H9 (cell line): ENCODE measurements around the gene SPTBN4. TPM values are rescaled to one million over a fixed set of nuclear protein-coding genes. Genes with fewer than 3 reads are reported as not detected.

Experiments used
- DNase-seq: peaks from one replicate; pipeline ENCODE4 v3.0.0-alpha.2; 2017
- H2AFZ ChIP-seq: one replicate; pipeline ENCODE4 v1.6.1; 2013; ENCODE audit warnings: mild to moderate bottlenecking, low read length, control low read depth, moderate library complexity
- H2AK5ac ChIP-seq: 2 replicates; pipeline ENCODE4 v1.6.1; 2013; ENCODE audit warnings: low read length, control low read depth, mixed read lengths; ENCODE audit not compliant: insufficient read length
- H2BK120ac ChIP-seq: one replicate; pipeline ENCODE4 v1.6.1; 2013; ENCODE audit warnings: low read depth, mild to moderate bottlenecking, low read length, control low read depth, inconsistent platforms; ENCODE audit not compliant: poor library complexity, severe bottlenecking
- H2BK12ac ChIP-seq: 2 replicates; pipeline ENCODE4 v1.6.1; 2013; ENCODE audit warnings: low read length, control low read depth, mixed read lengths, low read depth; ENCODE audit not compliant: insufficient read length
- H2BK15ac ChIP-seq: 2 replicates; pipeline ENCODE4 v1.6.1; 2013; ENCODE audit warnings: low read depth, low read length, control low read depth
- H2BK20ac ChIP-seq: one replicate; pipeline ENCODE4 v1.6.1; 2013; ENCODE audit warnings: low read depth, mild to moderate bottlenecking, low read length, control low read depth, inconsistent platforms; ENCODE audit not compliant: poor library complexity, severe bottlenecking
- H2BK5ac ChIP-seq: 2 replicates; pipeline ENCODE4 v1.6.1; 2013; ENCODE audit warnings: low read length, control low read depth, mixed read lengths; ENCODE audit not compliant: insufficient read length
- H3K14ac ChIP-seq: 2 replicates; pipeline ENCODE4 v1.6.1; 2013; ENCODE audit warnings: low read length, control low read depth; ENCODE audit not compliant: insufficient read depth
- H3K18ac ChIP-seq: 2 replicates; pipeline ENCODE4 v1.6.1; 2013; ENCODE audit warnings: low read depth, mild to moderate bottlenecking, mixed read lengths, low read length, control low read depth; ENCODE audit not compliant: insufficient read length
- H3K23ac ChIP-seq: 2 replicates; pipeline ENCODE4 v1.6.1; 2013; ENCODE audit warnings: low read length, control low read depth, mixed read lengths, low read depth; ENCODE audit not compliant: insufficient read length
- H3K23me2 ChIP-seq: 2 replicates; pipeline ENCODE4 v1.6.1; 2013; ENCODE audit warnings: low read depth, mild to moderate bottlenecking, mixed read lengths, low read length, control low read depth; ENCODE audit not compliant: insufficient read length, poor library complexity, severe bottlenecking
- H3K27ac ChIP-seq: 2 replicates; pipeline ENCODE4 v1.5.1; 2013; ENCODE audit warnings: low read length, control low read depth, mixed read lengths, low read depth; ENCODE audit not compliant: insufficient read length
- H3K27me3 ChIP-seq: 2 replicates; pipeline ENCODE4 v1.6.1; 2013; ENCODE audit warnings: low read length, control low read depth, inconsistent platforms; ENCODE audit not compliant: insufficient read depth
- H3K4ac ChIP-seq: 2 replicates; pipeline ENCODE4 v1.6.1; 2013; ENCODE audit warnings: low read depth, mild to moderate bottlenecking, control low read depth, inconsistent platforms, low read length, moderate library complexity
- H3K4me1 ChIP-seq: 2 replicates; pipeline ENCODE4 v1.6.1; 2013; ENCODE audit warnings: low read length, control low read depth, inconsistent platforms; ENCODE audit not compliant: insufficient read depth
- H3K4me2 ChIP-seq: 2 replicates; pipeline ENCODE4 v1.6.1; 2013; ENCODE audit warnings: low read length, control low read depth, mixed read lengths; ENCODE audit not compliant: insufficient read length, insufficient read depth
- H3K56ac ChIP-seq: 2 replicates; pipeline ENCODE4 v1.6.1; 2013; ENCODE audit warnings: low read depth, mild to moderate bottlenecking, mixed read lengths, low read length, control low read depth; ENCODE audit not compliant: insufficient read length
- H3K79me1 ChIP-seq: 2 replicates; pipeline ENCODE4 v1.6.1; 2013; ENCODE audit warnings: low read depth, mild to moderate bottlenecking, moderate library complexity, low read length, control low read depth, inconsistent platforms; ENCODE audit not compliant: insufficient read depth, poor library complexity, severe bottlenecking
- H3K79me2 ChIP-seq: 2 replicates; pipeline ENCODE4 v1.6.1; 2013; ENCODE audit warnings: low read length, control low read depth, inconsistent platforms; ENCODE audit not compliant: insufficient read depth
- H3K9ac ChIP-seq: 2 replicates; pipeline ENCODE4 v1.6.1; 2013; ENCODE audit warnings: low read length, control low read depth, mixed read lengths; ENCODE audit not compliant: insufficient read length; ENCODE audit errors: extremely low read depth
- H3K9me3 ChIP-seq: one replicate; pipeline ENCODE4 v1.6.1; 2013; ENCODE audit warnings: low read depth, low read length, inconsistent platforms; ENCODE audit not compliant: control insufficient read depth
- H3T11ph ChIP-seq: one replicate; pipeline ENCODE4 v1.6.1; 2013; ENCODE audit warnings: mild to moderate bottlenecking, low read length, control low read depth, inconsistent platforms
- H4K20me1 ChIP-seq: one replicate; pipeline ENCODE4 v1.6.1; 2013; ENCODE audit not compliant: control insufficient read depth, insufficient read length, insufficient read depth
- H4K5ac ChIP-seq: 2 replicates; pipeline ENCODE4 v1.6.1; 2013; ENCODE audit warnings: low read depth, mild to moderate bottlenecking, mixed read lengths, low read length, control low read depth; ENCODE audit not compliant: insufficient read length
- H4K8ac ChIP-seq: replicated peaks from 2 replicates; pipeline ENCODE4 v1.6.1; 2013; ENCODE audit warnings: low read length, control low read depth, mixed read lengths, low read depth; ENCODE audit not compliant: insufficient read length
- H4K91ac ChIP-seq: 2 replicates; pipeline ENCODE4 v1.6.1; 2013; ENCODE audit warnings: low read depth, mild to moderate bottlenecking, moderate library complexity, mixed read lengths, low read length, control low read depth; ENCODE audit not compliant: insufficient read length
- H3K27ac Mint-ChIP-seq, 3 experiments: 2 replicates in 2 of 3; 3 replicates in 1 of 3; pipeline ENCODE4 v1.8.0; 2020 to 2021; ENCODE audit warnings: mixed read lengths in 3 of 3, mild to moderate bottlenecking in 1 of 3, moderate library complexity in 1 of 3
- H3K27me3 Mint-ChIP-seq: 2 replicates; pipeline ENCODE4 v1.8.0; 2021; ENCODE audit warnings: low read depth, mild to moderate bottlenecking, moderate library complexity, mixed read lengths
- H3K36me3 Mint-ChIP-seq, 3 experiments: 2 replicates in 2 of 3; 3 replicates in 1 of 3; pipeline ENCODE4 v1.8.0; 2020 to 2021; ENCODE audit warnings: low read depth in 3 of 3, mixed read lengths in 3 of 3; ENCODE audit not compliant: insufficient read depth in 1 of 3
- H3K4me1 Mint-ChIP-seq, 2 experiments: 2 replicates each; pipeline ENCODE4 v1.8.0; 2020; ENCODE audit warnings: mixed read lengths in 2 of 2
- H3K4me3 Mint-ChIP-seq, 2 experiments: 2 replicates in 1 of 2; 3 replicates in 1 of 2; pipeline ENCODE4 v1.8.0; 2020 to 2021; ENCODE audit warnings: mild to moderate bottlenecking in 2 of 2, mixed read lengths in 2 of 2, moderate library complexity in 1 of 2
- H3K9me3 Mint-ChIP-seq, 2 experiments: 2 replicates in 1 of 2; 3 replicates in 1 of 2; pipeline ENCODE4 v1.8.0; 2020; ENCODE audit warnings: mild to moderate bottlenecking in 2 of 2, mixed read lengths in 2 of 2, moderate library complexity in 1 of 2
- CTCF ChIP-seq: fragments of 200-600 bp; sonication (generic); conservative IDR thresholded peaks from 3 replicates; pipeline ENCODE4 v1.8.0; 2021; ENCODE audit warnings: antibody characterized with exemption, mild to moderate bottlenecking
- WGBS: extraction: QIAGEN DNeasy Blood & Tissue Kit; methylation state at CpG from one replicate; pipeline ENCODE4 v1.1.7; 2013; ENCODE audit warnings: missing lambda C conversion rate, low lambda C conversion rate, mixed read lengths; ENCODE audit not compliant: insufficient read length; ENCODE audit errors: extremely low coverage; 5-methylcytosine and 5-hydroxymethylcytosine counted together
- total RNA-seq: library from RNA; stranded (reverse); gene quantifications from 2 replicates; pipeline ENCODE4 v1.2.1, GENCODE V29; 2021

The SPTBN4 gene
- total RNA-seq, 1 experiment from 2014 or later, result 2.9 TPM

DNA sequence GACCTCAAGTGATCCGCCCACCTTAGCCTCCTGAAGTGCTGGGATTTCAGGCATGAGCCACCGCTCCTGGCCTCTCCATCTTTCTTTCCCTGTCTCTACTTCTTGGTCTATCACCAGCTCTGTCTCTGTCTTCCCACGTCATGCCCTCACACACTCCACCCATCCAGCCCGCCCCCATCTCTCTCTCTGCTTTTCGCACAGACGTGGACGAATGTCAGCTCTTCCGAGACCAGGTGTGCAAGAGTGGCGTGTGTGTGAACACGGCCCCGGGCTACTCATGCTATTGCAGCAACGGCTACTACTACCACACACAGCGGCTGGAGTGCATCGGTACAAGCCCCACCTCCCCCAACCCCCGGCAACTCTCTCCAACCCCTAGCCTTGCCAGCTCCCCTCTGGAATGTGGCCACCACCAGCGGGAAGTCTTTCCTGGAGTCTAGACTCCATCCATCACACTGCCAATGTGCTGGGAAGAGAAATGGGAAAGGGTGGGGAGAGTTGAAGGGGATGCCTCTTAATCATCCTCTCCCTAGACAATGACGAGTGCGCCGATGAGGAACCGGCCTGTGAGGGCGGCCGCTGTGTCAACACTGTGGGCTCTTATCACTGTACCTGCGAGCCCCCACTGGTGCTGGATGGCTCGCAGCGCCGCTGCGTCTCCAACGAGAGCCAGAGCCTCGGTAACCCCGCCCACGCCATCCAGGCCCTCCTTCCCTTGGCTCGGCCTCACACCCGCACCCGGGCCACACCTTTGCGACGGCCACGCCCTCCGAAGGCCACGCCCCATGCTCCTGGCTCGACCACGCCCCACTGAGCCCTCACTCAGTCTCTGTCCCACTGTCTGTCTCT is 156.8 kb downstream of the SPTBN4 start:
- H3K27me3 ChIP-seq, result no peaks in the 10 kb centered on the region
- no peak overlapping the region for H2AFZ ChIP-seq
- Mint-ChIP-seq H3K9me3 (peaks cover 0 to 3% of the 10 kb centered on the region in 2 experiments; a peak in 3 of 5 replicates), H3K4me1 (peaks cover 16 to 23% of the 10 kb centered on the region in 2 experiments), H3K27ac (peak overlapping the region; percentile 38 to 98 (median 95); a peak in 5 of 7 replicates), H3K36me3 (peaks cover 38 to 79% (median 66%) of the 10 kb centered on the region in 3 experiments; a peak in 6 of 7 replicates), H3K4me3 (peak overlapping the region; percentile 61 to 70), H3K27me3 (no peaks in the 10 kb centered on the region)
- H3K56ac ChIP-seq, result no peak overlapping the region
- no peak overlapping the region for H2BK12ac ChIP-seq
- H3K23me2 ChIP-seq, result no peaks in the 10 kb centered on the region
- H3K27ac ChIP-seq, result no peak overlapping the region
- no peaks in the 10 kb centered on the region for H3K79me2 ChIP-seq
- H3T11ph ChIP-seq, result no peak overlapping the region
- peak; percentile 97 for DNase-seq
- no peaks in the 10 kb centered on the region for H3K4me1 ChIP-seq
- no peak overlapping the region for H4K91ac ChIP-seq
- no CpG with 5 or more reads among the region's 41 CpGs for WGBS
- no peak overlapping the region for H2AK5ac ChIP-seq
- no peak for TF ChIP-seq CTCF
- H3K23ac ChIP-seq, result no peak overlapping the region
- H2BK15ac ChIP-seq, result no peak overlapping the region
- H3K9ac ChIP-seq, result no peak overlapping the region
- peak overlapping the region; percentile 54; the same call in 1 of the 2 replicates for H3K14ac ChIP-seq
- no peak overlapping the region for H4K5ac ChIP-seq
- H4K20me1 ChIP-seq, result no peaks in the 10 kb centered on the region
- H4K8ac ChIP-seq, result no peak overlapping the region
- H3K4me2 ChIP-seq, result peak overlapping the region; percentile 54
- no peaks in the 10 kb centered on the region for H3K9me3 ChIP-seq
- H3K18ac ChIP-seq, result peak overlapping the region; percentile 1
- no peak overlapping the region for H2BK5ac ChIP-seq
- no peaks in the 10 kb centered on the region for H3K79me1 ChIP-seq
- no peak overlapping the region for H2BK120ac ChIP-seq
- H2BK20ac ChIP-seq, result no peak overlapping the region
- H3K4ac ChIP-seq, result no peak overlapping the region
